ENCODE data around the gene TEPSIN.

Gene TEPSIN

DNA sequence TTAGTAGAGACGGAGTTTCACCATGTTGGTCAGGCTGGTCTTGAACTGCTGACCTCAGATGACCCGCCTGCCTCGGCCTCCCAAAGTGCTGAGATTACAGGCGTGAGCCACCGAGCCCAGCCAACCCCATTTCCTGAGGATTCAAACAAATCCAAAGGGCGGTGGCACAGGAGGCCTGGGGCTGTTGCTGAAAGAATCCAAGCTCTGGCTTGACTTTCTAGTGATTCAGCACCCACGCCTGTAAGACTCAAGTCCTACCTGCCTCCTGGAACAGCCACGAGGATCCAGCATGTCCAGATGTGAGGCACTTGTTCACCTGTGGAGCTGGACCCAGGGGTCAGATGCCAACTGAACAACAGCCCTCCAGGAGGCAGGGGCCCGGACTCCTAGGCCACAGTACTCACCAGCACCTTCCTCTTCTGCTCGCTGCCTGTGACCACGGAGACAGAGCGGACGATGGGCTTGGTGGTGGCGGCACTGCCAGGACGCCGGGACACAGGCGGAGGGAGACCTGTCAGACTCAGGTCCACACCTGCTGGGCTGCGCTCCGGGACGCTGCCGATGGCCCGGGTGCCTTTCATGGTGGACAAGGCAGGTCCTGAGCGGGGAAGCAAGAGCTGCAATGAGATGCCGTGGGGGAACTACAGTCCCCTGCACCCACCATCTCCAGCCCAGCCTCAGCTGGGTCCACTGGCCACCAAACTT lies 19.2 kb downstream of the TEPSIN start:
- no peak for DNase-seq

DNA sequence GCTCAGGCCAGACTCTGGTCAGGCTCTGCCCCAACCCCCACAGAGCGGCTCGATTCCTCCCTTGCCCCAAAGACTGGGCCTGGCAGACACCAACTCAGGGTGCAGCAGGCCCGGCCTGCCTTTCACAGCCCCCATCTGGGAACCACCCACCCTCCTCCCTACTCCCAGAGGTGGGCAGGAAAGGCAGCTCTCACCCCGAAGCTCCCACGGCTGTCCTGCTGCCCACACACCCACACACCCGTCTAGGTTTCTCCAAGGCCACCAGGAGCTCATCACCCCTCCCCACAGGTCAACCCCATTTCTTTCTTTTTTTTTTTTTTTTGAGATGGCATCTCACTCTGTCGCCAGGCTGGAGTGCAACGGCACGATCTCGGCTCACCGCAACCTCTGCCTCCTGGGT lies 19.9 kb downstream of the TEPSIN start:
- no peak for DNase-seq

DNA sequence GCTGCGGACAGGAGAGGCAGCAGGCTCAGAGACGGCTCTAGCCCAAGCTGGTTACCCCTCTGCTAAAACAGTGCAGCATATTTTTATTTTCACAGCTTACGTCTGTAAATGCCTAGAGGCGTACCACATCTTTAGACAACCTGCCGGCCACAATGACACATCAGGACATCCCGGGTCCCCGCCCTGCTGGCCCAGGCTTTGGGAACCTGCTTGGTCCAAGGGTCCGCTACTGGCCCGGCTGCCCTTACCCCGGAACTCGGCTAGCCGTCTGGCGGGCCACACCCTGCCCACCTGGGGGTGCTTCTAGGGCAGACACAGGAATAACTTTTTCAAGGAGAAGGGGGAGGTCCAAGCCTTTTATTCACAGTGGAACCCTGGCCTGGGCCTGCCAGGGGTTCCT lies 20.4 kb downstream of the TEPSIN start:
- no peak for DNase-seq

DNA sequence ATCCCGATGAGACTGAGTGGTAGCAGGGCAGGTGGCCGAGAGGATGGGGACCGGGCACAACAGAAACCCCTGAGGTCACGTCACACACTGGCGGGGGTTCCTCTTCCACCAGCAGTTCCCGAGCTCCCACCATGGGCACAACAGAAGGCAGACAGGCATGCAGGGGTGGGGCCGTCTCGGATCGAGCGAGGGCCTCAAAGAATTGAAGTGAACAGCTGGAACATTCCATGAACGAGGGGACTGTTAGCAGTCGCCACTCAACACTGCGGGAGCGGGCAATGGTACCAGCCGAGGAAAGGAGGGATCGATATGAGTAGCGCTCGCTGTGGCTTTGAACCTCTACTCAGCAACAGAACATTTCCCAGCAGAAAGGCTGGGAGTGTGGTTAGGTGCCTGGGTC lies 21.4 kb downstream of the TEPSIN start:
- DNase-seq: no peak

DNA sequence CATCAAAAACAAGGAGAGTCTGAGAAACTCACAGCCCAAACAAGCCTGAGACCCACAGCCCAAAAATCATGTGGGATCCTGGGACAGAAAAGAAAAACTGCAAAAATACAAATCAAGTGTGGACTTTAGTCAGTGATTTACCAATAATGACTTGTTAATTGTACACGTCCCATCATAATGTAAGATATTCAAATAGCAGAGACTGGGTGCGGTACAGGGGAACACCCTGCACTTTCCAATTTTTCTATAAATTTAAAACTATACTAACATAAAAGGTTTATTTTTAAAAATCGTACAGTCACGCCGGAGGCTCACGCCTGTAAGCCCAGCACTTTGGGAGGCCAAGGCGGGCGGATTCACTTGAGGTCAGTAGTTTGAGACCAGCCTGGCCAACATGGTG lies 24.9 kb downstream of the TEPSIN start:
- no peak for DNase-seq

DNA sequence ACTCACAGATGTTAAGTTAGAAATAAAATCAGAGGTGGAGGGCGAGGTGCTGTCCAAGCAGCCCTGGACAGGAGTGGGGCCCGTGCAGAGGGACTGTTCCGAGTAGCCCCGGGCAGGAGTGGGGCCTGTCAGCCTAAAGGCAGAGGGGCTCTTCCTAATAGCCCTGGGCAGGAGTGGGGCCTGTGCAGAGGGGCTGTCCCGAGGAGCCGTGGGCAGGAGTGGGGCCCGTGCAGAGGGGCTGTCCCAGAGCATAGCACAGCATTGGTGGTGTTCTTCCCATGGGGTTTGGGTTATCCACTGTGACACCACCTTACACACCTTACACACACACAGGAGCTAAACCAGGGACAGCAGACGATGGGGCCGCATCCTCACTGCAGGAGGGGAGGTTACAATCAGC lies 26.5 kb downstream of the TEPSIN start:
- no peak for DNase-seq

DNA sequence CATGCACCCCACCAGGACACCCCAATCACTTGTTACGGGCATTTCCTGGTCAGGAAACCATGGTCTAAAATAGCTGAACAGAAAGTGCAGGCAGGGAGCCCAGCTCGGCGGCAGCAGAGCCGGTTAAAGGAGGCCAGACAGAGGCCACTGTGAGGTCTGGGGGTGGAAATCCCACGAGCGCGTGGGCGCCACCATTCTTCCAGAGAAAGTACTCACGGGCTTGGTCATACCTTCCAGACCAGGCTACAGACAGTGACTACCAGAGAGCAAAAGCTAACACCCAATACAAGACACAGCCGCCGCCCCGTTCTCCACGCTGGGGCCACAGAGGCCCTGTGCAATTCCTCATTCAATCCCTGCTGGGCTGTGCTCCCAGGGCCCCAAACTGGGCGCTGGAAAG lies 28.0 kb downstream of the TEPSIN start:
- DNase-seq: no peak

DNA sequence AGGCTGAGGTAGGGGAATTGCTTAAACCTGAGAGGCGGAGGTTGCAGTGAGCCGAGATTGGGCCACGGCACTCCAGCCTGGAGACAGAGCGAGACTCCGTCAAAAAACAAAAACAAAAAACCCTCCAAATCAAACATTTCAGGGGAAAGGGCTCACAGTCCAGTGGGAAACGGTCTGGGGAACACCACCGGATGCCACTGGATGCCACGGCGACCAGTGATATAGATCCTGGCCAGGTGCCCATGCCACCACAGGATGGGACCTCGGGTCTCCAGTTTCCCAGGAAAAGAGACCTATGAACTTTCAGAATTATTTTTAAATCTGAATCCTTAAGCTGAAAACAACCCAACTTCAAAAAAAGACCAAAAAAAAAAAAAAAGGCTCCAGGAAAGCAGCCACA lies 28.4 kb downstream of the TEPSIN start:
- no peak for DNase-seq

DNA sequence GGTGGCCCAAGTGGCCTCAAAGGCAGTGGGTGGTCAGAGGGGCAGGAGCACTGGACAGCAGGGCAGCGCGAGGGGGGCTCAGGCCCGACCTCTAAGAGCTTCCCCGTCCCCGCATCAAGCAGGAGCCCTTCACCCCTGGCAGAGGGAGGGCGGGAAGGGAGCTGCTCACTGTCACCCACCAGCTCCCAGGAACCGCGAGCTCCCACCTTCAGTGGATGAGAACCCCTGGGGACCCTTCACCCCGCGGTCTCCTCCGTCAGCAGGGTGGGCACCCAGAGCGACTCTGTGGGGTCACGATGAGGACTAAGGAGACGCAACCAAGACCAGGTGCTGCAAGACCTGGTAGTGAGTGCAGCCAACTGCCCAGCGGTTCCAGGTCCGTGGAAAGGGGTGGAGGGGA lies 29.7 kb downstream of the TEPSIN start:
- no peak for DNase-seq

DNA sequence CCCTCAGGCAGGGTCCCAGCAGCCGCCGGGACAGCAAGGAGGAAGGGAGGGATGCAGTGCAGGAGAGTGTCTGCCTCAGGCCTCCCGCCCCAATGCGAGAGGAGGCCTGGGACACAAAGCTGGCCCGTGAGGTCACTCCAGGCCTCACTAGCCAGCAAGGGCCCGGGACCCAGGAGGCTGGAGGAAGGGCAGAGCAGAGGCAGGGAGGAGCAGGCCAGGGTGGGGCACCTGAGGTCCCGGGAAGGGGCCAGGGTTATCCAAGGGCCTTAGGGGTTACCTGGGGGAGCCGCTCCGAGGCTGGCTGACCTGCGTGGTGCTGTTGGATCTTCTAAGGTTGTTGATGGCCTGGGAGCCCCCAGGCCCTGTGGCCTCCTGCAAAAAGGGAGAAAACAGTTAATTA lies 30.2 kb downstream of the TEPSIN start:
- no peak for DNase-seq

DNA sequence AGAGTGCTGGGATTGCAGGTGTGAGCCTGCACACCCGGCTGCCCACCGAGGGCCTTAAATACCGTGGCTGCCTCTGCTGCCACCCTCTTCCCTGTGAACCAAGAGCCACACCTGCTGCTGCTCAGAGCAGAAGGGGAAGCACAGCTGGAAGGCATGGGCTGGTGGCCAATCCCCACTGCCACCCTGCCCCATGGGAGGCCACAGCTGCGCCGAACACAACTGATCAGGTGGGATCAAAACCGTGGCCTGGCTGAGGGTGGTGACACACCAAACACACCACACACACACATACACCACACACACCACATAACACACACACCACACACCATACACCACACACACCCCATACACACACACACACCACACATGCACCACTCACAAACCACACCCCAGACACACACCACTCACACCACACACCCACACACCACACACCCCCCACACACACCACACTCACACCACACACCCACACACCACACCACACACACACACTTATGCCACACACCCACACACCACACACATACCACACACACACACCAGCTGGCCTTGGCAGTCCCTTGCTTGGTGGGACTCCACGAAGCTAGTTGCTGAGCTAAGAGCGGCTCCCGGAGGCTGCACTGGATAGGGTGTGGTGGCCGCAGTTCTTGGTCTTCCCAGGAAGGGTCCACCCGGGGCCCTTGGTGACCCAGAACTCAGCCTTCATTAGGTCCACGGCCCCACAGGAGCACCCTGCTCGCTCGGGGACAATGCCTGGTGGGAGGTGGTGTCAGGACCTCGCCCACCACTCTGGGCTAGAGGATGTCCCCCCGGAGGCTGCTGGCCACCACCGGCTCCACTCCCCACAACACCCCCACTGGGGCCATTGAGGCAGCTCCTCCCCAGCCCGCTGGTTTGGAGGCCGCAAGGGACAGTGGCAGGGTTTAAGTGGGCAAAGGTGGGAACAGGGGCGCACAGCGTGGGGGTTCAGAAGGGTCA lies 31.0 kb downstream of the TEPSIN start:
- DNase-seq: no peak

DNA sequence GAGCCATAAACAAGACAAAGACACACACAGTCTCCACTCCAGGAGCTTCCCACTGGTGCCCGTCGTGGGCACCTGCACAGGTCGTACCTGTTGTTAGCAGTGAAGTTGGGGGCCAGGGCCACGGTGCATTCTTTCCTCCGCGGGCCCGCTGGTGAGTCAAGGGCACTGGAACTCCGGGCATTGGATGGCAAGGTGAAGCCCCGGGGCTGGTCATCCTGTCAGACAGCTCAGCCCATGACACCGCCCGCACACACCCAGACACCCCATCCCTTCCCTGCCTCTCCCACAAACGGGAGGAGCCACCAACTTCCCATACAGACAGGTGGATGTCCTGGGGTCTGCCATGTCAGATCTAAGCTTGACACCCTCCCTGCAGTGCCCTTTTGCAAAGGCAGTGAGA lies 32.2 kb downstream of the TEPSIN start:
- no peak for DNase-seq

DNA sequence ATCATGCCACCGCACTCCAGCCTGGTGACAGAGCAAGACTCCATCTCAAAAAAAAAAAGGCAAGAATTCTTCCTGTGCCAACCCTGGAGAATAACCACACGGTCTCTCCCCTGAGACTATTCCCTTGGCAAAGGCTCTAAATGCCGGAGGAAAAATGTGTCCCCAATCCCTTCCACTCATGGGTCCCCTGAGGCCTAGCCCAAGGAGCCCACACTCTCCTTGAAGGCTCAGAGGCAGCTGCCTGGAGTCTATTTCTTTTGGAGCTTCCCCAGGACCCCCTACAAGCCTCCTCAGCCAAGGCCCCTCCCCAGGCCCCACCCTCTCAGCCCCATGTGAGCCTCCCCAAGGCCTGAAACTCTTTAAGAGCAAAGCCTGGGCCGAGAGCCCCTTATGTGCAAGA lies 32.7 kb downstream of the TEPSIN start:
- no peak for DNase-seq

DNA sequence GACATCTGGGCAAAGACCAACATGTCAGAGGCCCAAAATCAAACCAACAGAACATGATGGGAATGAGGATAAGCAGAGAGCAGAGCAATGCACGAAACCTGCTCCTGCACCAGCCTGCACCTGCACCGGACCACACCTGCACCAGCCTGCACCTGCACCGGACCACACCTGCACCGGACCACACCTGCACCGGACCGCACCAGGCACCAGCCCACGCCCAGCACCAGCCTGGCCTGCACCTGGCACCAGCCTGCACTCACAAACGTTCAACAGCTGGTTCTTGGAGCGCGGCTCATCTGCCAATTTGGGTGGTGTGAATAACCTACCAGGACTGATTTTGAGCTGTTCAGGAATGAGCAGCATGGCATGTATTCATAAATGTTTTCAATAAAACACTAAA lies 34.3 kb downstream of the TEPSIN start:
- DNase-seq: no peak

DNA sequence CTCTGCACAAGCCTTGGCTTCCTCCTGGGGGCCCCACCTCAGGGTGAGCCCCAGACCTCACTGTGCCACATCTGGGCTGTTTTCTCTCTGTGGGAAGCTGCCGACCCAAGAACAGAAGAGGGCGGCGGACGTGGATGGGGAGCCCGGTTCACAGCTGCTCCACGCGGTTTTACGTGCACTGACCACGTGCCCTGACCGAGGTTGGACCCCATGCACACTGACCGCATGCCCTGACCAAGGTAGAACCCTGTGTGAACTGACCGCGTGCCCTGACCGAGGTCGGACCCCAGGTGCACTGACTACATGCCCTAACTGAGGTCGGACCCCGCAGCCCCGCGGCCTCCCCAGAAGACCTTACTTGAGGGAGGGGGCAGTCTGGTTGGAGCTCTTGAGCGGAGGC lies 35.7 kb downstream of the TEPSIN start:
- no peak for DNase-seq

DNA sequence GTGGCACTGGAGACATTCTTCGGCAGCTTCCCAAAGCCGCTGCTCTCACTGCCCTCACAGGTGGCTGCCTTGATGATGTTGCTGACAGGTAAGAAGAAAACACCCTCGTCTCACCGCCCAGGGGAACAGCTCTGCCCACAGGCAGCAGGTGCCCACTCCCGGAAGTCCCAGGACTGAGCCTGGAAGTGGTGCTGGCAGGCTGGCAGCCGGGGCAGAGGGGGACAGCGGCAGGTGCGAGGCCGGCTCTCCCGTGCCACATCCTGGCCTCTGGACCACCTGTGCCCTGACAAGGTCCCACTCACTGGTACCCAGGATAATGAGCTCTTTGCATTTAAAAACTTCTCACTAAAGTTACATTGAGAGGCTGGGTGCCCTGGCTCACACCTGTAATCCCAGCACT lies 36.5 kb downstream of the TEPSIN start:
- no peak for DNase-seq

DNA sequence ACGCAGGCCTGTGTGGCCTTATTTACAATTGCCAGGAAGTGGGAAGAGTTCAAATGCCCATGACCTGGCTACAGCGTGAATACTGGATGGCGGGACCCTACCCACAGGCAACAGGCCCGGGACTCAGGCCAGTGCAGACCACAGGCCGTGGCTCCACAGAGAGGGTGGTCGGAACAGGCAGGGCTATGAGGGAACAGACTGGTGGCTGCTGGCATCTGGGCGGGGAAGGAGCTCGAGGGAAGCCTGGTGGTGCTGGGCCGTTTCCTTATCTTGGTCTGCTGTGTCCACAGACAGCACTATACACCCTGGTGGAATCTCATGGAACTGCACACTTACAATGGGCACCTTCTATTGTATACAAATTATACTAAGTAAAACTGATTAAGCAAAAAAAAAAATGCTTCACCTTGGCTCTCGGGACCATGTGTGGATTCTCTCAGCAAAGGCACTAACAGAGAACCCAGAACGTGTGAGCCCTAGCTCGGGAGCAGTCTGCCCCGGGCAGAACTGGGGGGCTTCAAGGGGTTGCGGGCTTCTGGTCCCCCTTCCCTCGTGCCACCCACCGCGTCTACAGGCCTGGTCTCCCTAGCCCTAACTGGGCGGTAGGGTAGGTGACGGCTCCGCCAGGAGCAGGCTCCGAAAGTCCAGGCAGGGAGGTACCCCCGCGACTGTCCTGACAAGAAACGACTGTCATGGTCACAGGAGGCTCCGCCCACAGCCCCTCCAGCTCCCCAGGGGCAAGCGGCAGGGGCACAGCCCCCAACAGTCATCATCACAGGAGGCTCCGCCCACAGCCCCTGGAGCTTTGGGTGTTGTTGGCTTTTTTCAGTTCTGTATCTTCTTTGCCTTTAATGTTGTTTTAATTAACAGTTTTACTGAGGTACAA lies 37.9 kb downstream of the TEPSIN start:
- no peak for DNase-seq

DNA sequence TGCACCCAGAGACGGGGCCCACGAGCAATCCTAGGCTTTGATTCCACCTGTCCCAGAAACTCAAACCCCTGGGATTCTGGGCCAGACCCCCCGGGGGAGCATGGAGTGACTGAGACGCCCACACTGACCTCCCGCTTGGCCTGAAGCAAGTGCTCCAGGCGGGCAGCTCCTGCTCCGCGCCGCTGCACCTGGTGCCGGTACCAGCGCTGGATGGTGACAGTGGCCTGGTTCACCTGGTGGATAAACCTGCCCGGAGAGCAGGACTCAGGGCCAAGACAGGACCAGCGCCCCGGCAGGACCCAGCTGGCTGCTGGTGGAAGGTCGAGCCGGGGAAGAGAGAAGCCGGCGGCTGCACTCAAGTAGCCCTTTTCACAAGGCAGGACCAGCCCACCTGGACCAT lies 38.7 kb downstream of the TEPSIN start:
- DNase-seq: no peak

DNA sequence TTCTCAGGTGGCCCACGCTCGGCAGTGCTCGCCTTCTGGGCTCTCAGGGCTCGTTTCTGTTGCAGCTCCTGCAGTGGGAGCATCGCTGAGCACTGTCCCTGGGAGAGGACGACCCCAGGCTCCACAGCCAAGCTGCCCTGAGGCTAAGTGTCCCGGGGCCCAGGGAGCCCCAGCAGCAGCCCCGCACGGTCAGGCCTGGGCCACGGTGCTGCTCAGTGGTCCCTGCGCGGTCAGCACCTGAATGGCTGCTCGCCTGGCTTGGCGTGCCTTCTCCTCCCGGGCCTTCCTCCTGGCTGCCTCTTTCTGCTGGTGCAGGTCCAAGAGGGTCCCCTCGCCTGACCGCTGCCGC lies 39.4 kb downstream of the TEPSIN start:
- no peak for DNase-seq

DNA sequence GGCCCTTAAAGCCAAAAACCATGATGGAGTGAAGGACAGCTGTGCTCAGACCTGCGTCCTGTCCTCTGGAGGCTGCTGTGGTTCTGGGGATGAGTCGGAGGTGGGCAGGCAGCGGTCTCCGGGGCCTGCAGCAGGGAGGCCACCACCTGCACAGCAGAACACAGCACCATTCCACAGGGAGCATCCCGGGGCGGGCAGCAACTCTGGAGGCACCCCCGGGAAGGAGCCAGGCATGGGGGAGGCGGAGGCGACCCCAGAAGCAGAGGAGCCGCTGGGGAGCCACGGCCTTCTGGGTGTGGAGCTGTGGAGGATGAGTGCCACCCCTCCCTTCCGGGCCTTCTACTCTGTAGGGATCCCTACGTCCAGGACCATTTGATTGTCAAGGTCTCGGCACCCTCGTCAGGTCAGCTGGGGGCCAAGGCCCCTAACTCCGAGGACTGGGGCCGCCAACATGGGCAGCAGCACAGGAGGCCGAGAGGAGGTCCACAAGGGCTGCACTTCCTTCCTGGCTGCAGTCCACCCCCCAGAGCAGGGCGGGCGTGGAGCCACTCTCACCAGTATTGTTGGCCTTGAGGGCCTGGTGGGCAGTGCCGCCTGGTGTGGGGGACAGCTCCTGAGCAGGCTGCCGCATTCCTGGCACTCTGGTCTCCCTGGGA lies 39.9 kb downstream of the TEPSIN start:
- DNase-seq: no peak

DNA sequence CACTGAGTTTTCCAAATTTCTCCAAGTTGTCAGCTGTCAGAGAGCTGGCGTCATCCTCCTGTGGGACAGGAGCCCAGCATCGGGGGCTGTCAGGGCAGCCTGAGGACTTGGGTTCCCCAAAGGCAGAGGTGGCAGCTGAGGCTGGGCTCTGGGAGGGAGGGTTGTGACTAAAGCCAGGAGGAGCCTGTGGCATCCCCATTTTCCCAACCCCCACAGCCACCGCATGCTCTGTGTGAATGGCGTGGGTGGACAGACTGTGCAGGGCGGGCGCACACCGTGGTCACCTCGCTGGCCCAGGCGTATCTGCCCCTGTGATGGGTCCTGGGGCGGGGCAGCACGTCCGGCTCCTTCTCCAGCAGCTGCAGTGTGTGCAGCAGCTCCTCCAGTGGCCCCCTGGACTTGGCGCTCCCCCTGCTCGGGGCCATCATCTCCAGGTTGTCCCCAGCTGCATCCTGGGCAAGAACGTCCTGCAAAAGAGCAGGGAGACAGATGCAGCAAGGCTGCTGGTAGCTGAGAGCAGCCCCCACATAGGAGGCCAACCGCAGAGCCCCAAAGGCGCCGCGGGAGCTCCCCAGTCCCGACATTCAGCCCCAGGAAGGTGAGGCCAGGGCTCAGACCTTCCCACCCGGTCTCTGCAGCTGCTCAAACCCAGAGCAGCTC lies 40.9 kb downstream of the TEPSIN start:
- no peak for DNase-seq

DNA sequence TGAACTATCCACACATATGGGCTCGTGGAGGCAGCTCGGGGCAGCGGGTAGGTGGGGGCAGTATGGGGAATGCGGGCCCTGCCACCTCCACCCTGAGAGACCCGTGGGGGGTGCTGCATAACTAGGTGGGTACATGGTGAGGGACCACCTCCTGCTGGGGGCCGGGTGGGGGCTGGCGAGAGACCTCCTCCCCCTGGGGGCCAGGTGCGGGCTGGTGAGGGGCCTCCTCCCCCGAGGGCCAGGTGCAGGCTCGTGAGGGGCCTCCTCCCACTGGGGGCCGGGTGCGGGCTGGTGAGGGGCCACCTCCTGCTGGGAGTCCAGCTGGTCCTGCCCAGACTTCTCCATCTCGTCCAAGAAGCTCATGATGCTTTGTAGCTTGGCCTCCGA lies 41.5 kb downstream of the TEPSIN start:
- no peak for DNase-seq

All from activated T-cell treated with anti-CD3 and anti-CD28 coated beads, Interleukin-2, amount 50 U/mL, for 1 hour (primary cell).